Testis (tissue), 3 donors: ENCODE data around the gene CCDC54. TPM values are rescaled to one million over a fixed set of nuclear protein-coding genes. Genes with fewer than 3 reads are reported as not detected.

Experiments
- DNase-seq: peaks from one replicate; pipeline ENCODE4 v3.0.0-alpha.2; 2019
- H3K27ac ChIP-seq, 2 donors: fragments of 200-600 bp; sonication (generic); one replicate each; pipeline ENCODE4 v1.5.1; 2019
- H3K27me3 ChIP-seq: fragments of 200-600 bp; sonication (generic); one replicate; pipeline ENCODE4 v1.5.1; 2019
- H3K36me3 ChIP-seq: fragments of 200-600 bp; sonication (generic); one replicate; pipeline ENCODE4 v1.5.1; 2017; ENCODE audit warnings: low read depth; ENCODE audit errors: missing control alignments
- H3K4me1 ChIP-seq: fragments of 200-600 bp; sonication (generic); one replicate; pipeline ENCODE4 v1.5.1; 2019
- H3K4me3 ChIP-seq, 2 donors: fragments of 200-600 bp; sonication (generic); one replicate each; pipeline ENCODE4 v1.5.1; 2017 to 2019
- H3K9me3 ChIP-seq: fragments of 200-600 bp; sonication (generic); one replicate; pipeline ENCODE4 v1.5.1; 2017
- POLR2A ChIP-seq: fragments of 450-650 bp; IDR thresholded peaks from one replicate; pipeline ENCODE4 v1.6.1; 2017; ENCODE audit warnings: antibody characterized with exemption, mild to moderate bottlenecking, moderate library complexity
- WGBS, 2 donors: methylation state at CpG; one replicate each; pipeline ENCODE4 v1.1.5; 2018; 5-methylcytosine and 5-hydroxymethylcytosine counted together
- intact Hi-C: fragments of 100-400 bp; cut with DNase I; formaldehyde crosslinking; loops from one replicate; pipeline ENCODE4 v1.15.1; 2023; ENCODE audit warnings: low total_unique reads
- polyA plus RNA-seq: library from polyadenylated mRNA; stranded (reverse); fragments of 350-450 nt; fragmentation: Illumina TruSeq; extraction: RNeasy Lipid Tissue Mini Kit (QIAGEN cat#74804); gene quantifications from one replicate; pipeline ENCODE4 v1.2.3, GENCODE V29; 2014; ENCODE audit warnings: low read depth, low replicate concordance; ENCODE audit not compliant: insufficient read depth
- total RNA-seq, 2 donors: library from RNA; depleted of rRNA; stranded (reverse); fragments of >200 nt; gene quantifications; one replicate each; pipeline ENCODE4 v1.2.3, GENCODE V29; 2016
- TF ChIP-seq, protein P1 (sequence below), 3 experiments: fragments of 450-650 bp in 2 of 3; fragments of 200-600 bp in 1 of 3; sonication (generic) in 1 of 3; IDR thresholded peaks; one replicate each; pipeline ENCODE4 v1.5.1; 2016 to 2019; ENCODE audit warnings: antibody characterized with exemption in 3 of 3, mild to moderate bottlenecking in 2 of 3, moderate library complexity in 1 of 3

CCDC54 gene
- total and polyA plus RNA-seq, 3 donors from 2014 or later = 33.9 to 112 (median 107) TPM

DNA sequence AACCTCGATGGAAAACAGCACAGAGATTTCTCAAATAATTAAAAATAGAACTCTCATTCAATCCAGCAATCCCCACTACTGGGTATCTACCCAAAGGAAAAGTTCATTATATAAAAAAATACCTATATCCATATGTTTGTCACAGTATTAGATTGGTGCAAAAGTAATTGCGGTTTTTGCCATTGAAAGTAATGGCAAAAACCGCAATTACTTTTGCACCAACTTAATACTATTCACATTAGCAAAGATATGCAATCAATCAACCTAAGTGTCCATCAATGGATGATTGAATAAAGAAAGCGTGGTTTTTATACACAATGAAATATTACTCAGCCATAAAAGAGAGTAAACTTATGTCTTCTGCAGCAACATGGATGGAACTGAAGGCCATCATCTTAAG lies 12.2 kb upstream of the CCDC54 start:
- H3K4me3 ChIP-seq = no peak overlapping the region
- intact Hi-C loops = no loop called here
- no peaks in the 10 kb centered on the region for H3K4me1 ChIP-seq
- TF ChIP-seq, protein P1, sequence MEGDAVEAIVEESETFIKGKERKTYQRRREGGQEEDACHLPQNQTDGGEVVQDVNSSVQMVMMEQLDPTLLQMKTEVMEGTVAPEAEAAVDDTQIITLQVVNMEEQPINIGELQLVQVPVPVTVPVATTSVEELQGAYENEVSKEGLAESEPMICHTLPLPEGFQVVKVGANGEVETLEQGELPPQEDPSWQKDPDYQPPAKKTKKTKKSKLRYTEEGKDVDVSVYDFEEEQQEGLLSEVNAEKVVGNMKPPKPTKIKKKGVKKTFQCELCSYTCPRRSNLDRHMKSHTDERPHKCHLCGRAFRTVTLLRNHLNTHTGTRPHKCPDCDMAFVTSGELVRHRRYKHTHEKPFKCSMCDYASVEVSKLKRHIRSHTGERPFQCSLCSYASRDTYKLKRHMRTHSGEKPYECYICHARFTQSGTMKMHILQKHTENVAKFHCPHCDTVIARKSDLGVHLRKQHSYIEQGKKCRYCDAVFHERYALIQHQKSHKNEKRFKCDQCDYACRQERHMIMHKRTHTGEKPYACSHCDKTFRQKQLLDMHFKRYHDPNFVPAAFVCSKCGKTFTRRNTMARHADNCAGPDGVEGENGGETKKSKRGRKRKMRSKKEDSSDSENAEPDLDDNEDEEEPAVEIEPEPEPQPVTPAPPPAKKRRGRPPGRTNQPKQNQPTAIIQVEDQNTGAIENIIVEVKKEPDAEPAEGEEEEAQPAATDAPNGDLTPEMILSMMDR (IDR thresholded peaks at IDR 0.05) = no peak
- no peak for TF ChIP-seq POLR2A
- H3K36me3 ChIP-seq = no peaks in the 10 kb centered on the region
- no peaks in the 10 kb centered on the region for H3K27me3 ChIP-seq
- 81 to 85% methylated on average over 4 of the region's 4 CpGs for WGBS, 2 donors
- no peak for DNase-seq
- no peaks in the 10 kb centered on the region for H3K9me3 ChIP-seq
- no peak overlapping the region for H3K27ac ChIP-seq

DNA sequence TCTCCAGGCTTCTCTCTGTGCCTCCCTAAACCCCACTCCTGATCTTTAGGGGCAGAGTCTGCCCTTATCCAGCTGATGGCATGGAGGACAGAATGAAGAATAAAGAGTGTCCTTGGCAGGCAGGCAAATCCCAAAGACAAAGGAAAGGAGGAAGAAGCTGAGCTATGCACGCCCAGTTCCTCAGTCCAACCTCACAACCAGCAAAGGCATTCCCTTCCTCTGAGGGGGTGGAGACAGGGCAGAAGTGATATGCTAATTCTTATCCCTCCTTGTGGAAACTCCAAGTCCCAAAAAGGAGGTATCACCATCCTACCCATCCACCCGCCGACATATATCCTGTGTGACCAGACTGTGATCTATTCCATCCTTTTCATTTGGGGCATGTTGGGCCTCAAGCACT lies 10.5 kb upstream of the CCDC54 start:
- Histone ChIP-seq H3K4me1 (no peaks in the 10 kb centered on the region), H3K4me3 (no peak overlapping the region), H3K9me3 (no peaks in the 10 kb centered on the region), H3K36me3 (no peaks in the 10 kb centered on the region), H3K27me3 (no peaks in the 10 kb centered on the region), H3K27ac (no peak overlapping the region)
- intact Hi-C loops = no loop called here
- TF ChIP-seq, protein P1 (IDR thresholded peaks at IDR 0.05) = no peak
- no peak for TF ChIP-seq POLR2A
- 52 to 71% methylated on average over 3 of the region's 3 CpGs for WGBS, 2 donors
- no peak for DNase-seq

DNA sequence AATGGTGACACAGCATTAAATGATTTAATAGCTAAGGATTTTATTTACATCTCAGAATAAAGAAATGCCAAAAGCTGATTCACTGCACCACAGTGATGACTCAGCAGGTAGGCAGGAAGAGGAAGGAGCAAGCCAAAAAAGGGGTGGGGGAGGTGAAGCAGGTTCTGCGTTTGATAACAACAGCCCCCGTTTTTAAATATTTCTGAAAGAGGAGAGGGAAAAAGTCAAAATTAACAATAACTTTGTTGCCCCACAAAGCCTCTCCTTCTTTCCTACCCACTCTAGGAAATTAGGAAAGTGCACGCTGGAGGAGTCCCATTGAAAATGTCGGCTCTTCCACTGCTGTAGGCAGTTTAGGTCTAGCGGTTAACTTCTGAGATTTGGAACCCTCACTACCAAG lies 9.9 kb upstream of the CCDC54 start:
- DNase-seq = no peak
- intact Hi-C loops = no loop called here
- TF ChIP-seq POLR2A = no peak
- TF ChIP-seq, protein P1 (IDR thresholded peaks at IDR 0.05) = no peak

DNA sequence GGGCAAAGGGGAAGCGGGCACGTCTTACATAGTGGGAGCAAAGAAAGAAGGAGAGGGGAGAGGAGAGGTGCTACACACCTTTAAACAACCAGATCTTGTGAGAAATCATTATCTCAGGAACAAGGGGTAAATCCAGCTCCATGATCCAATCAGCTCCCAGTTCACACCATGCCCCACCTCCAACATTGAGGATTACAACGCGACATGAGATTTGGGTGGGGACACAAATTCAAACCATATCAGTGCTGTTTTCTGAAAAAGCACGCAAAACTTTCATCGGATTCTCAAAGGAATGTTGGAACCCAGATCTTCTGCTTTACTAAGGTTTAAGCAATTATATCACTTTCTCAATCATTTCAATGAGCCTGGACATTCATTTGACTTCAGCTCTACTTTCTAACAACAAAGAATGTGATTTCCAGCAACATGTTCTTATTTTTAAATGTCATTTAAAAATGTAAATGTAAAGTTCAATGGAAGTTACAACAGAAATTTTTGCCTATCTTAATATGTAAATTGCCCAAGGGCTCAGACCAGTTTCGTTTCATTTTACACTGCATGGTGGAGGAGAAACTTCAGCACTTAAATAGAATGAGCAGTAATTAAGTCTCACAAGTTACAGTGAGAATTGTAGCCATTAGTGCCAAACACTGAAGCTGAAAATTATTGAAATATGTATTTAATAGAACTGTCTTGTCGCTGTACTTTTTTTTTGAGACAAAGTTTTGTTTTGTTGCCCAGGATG lies 8.4 kb upstream of the CCDC54 start:
- Histone ChIP-seq H3K4me3 (no peak overlapping the region), H3K27ac (no peak overlapping the region), H3K9me3 (no peaks in the 10 kb centered on the region), H3K4me1 (no peaks in the 10 kb centered on the region), H3K27me3 (no peaks in the 10 kb centered on the region), H3K36me3 (no peaks in the 10 kb centered on the region)
- intact Hi-C loops = no loop called here
- TF ChIP-seq POLR2A = no peak
- TF ChIP-seq, protein P1 (IDR thresholded peaks at IDR 0.05) = no peak
- WGBS, 2 donors = 87 to 89% methylated on average over 8 of the region's 8 CpGs
- DNase-seq = no peak

More for the DNA sequence above, 9.9 kb upstream of the CCDC54 start:
- Histone ChIP-seq H3K27me3 (no peaks in the 10 kb centered on the region), H3K36me3 (no peaks in the 10 kb centered on the region), H3K9me3 (no peaks in the 10 kb centered on the region), H3K4me1 (no peaks in the 10 kb centered on the region), H3K4me3 (no peak overlapping the region), H3K27ac (no peak overlapping the region)
- WGBS, 2 donors = 50 to 53% methylated on average over 5 of the region's 5 CpGs

- H3K27ac ChIP-seq = no peak overlapping the region
- H3K36me3 ChIP-seq = no peaks in the 10 kb centered on the region
- H3K27me3 ChIP-seq = no peaks in the 10 kb centered on the region
- no peak for DNase-seq
- no peaks in the 10 kb centered on the region for H3K9me3 ChIP-seq
- no peak overlapping the region for H3K4me3 ChIP-seq
- no peaks in the 10 kb centered on the region for H3K4me1 ChIP-seq
- 39 to 43% methylated on average over 2 of the region's 2 CpGs for WGBS, 2 donors
- intact Hi-C loops = no loop called here
- TF ChIP-seq, protein P1 (IDR thresholded peaks at IDR 0.05) = no peak
- no peak for TF ChIP-seq POLR2A
These were observed 7.4 kb upstream of the CCDC54 start for GRCh38 chr3:107369791-107370190.
